Stimulated activated CD8-positive, alpha-beta memory T cell treated with anti-CD3 and anti-CD28 coated beads, Interleukin-2, amount 100 ng/mL, for 1 hour (primary cell): ENCODE data around the gene KLHL40.

Experiments
- DNase-seq, 2 donors: peaks; one replicate each; pipeline ENCODE4 v3.0.0-alpha.2; 2020; ENCODE audit warnings: low read depth in 2 of 2

Gene KLHL40

DNA sequence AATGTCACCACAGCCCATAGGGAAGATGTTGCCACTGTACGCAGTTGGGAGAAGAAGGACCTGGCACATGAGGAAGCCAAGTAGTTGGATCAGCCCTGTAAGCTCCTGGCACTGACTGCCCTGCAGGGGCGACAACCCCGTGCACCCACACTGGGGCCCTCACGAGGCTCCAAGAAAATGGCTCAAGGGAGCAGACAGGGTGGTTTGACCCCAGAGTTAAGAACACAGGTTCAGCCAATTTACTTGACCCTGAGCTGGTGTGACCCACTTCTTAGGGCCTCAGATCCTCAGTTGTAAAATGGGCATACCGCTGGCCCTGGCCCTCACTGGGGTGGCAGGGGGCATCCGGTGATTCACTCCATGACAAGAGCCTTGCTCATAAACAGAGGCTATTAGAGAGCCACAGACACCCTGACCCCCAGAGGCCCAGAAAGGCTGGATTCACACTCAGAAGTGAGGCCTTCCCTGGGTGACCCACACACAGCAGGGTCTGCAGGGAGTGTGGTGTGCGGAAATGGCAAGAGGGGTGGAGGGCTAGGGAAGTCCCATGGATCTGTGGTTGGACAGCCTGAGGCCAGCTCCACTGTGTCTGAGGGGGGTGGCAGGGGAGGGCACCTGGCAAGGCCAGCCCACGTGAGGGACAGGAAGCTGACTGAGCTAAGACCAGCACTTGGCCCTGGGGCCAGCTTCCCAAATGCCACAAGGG lies 19.0 kb downstream of the KLHL40 start:
- no peak for DNase-seq

DNA sequence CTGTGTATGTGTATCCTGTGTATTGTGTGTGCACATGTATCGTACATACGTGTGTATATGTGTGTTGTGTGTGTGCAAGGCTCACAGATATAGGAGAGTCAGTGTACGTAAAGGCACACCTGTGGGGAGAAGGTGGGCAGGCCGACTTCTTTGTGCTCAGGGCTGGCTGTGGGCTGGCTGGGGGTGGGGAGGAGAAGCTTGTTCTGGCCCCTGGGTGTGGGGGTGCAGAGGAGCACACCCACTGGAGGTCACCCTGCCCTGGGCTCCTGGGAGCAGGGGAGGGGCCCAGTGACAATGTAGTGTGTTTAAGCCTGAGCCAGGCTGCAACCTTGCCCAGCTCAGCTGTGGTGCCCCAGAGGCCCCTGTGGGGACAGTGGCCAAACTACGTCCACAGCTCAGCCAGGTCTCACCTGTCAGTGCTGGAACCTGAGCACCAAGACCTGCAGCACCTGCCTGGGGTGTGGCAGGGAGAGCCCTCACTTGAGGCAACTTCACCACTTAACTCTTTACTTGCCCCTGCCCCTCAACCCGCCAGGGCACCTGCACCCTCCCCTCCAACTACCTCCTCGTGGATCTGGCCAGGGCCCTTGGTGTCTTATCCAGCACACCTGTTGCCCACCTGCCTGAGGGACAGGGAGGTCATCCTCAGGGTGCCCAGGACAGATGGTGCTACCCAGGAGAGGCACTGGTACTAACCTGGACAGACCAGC lies 19.9 kb downstream of the KLHL40 start:
- DNase-seq, result no peak

DNA sequence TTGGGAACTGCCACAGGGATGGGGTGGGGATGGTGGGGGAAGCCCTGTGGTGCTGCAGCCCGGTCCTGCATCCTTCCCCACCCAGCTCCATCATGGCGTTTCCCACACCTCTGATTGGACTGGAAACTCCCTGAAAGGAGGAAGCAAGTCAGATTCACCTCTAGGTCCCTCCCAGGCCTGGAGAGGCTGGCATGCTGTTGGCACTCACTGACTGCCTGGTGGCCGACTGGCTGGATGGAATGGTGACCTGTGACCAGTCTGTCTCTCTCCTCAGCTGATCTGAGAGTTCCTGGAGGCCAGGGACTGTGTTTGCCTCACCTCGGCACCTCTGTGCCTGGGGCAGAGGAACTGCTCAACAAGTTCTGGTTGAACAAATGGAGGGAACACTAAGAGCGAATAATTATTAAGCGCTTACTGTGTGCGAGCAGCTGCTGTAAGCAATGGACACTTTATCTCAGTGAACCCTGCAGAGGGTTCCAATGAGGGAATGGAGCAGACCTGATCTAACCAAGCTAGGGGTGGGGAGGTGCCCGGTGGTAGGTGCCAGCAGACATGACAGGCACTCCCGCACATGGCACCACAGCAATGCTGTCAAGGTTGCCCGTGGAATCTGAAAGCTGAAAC lies 20.7 kb downstream of the KLHL40 start:
- DNase-seq, result no peak

- no peak for DNase-seq
Measured at GRCh38 chr3:42706721-42707619, 21.6 kb downstream of the KLHL40 start.

DNA sequence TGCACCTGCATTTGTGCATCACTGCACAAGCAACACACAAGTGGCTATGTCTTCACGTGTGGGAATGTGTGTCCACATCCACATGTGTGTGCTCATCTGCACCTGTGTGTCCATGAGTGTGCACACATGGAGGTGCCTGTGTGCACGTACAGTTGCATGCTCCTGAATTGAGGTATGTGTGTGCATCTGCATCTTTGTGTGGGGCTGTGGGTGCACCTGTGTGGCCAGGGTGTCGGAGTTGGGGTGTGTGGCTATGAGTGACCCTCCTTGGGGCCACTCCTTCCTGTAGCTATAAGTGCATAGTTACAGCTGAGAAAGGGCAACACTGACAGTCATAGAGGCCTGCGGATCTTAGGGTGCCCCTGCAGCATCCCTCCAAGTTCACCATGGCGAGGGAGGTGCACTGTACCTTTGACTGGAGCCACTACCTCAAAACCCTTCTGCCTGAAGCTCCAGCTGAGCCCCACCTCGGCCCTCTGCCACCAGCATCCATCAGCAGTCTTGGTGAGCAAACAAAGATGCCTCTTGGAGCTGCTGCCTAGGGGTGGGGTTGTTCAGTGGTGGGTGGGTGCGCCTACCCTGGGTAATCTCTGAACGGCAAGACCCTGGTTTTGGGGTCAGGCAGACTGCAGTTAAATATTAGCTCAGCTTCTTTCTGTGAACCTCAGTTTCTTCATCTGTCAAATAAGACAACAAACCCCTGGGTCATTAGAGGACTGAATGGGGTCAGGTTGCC lies 22.5 kb downstream of the KLHL40 start:
- DNase-seq, result no peak

DNA sequence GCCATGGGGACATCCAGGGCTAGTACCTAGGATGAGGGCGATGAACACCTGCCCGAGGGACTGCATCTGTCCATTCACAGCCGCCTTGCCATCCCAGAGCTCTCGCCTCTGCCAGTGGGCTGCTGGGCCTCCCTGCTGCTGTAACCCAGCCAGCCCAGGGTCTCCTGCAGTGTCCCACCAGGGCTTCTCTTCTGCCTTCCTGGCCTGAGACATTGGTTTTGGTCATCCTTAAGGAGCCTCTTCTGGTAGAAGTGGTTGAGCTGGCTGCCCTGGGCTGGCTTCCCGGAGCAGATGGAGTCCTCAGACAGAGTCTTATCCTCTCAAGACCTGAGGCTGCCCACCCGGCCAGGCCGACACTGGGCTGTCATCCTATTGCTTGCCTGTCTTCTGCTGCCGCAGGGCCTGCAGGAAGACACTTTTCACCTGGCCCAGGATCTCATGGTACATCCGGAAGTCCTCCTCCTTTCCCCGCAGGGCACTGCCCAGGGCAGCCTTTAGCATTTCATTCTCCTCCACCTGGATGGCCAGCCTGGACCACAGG lies 23.3 kb downstream of the KLHL40 start:
- DNase-seq, result no peak

- no peak for DNase-seq
Measured at GRCh38 chr3:42709621-42710020, 24.3 kb downstream of the KLHL40 start.

DNA sequence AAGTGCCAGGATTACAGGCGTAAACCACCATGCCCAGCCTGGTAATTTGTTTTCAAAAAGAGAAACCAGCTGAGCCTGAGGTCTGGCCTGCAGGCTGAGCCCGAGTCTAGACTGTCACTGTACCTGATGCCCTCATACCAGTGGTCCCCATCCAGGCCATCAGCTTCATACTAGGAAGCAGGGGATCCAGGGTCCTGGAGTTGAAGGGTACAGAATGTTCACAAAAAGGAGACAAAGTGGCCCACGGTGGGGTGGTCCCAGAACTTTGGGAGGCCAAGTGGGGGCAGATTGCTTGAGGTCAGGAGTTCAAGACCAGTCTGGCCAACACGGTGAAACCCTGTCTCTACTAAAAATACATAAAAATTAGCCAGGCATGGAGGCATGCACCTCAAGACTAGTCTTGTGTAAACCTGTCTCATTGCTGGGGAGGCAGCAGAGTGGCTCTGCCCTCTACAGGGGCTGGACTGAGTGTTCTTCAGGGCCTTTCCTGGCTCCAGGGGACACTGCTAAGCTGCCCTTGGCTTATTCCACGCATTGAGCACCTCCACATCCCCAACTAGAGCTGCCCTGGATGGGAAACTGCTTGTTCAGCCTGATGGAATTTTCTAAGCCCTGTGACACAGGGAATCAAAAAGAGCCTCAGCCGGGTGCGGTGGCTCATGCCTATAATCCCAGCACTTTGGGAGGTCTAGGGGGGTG lies 25.1 kb downstream of the KLHL40 start:
- DNase-seq, result no peak

- DNase-seq, result no peak
Measured at GRCh38 chr3:42711491-42712343, 26.4 kb downstream of the KLHL40 start.

- DNase-seq, result no peak
Measured at GRCh38 chr3:42712344-42712648, 27.0 kb downstream of the KLHL40 start.

GRCh38 chr3:42712688-42713372 lies 27.5 kb downstream of the KLHL40 start:
- no peak for DNase-seq

- no peak for DNase-seq
Measured at GRCh38 chr3:42713747-42714146, 28.4 kb downstream of the KLHL40 start.

GRCh38 chr3:42714171-42714852 lies 29.0 kb downstream of the KLHL40 start:
- no peak for DNase-seq

- no peak for DNase-seq
Measured at GRCh38 chr3:42717306-42717705, 32.0 kb downstream of the KLHL40 start.

GRCh38 chr3:42718338-42718737 lies 33.0 kb downstream of the KLHL40 start:
- no peak for DNase-seq

DNA sequence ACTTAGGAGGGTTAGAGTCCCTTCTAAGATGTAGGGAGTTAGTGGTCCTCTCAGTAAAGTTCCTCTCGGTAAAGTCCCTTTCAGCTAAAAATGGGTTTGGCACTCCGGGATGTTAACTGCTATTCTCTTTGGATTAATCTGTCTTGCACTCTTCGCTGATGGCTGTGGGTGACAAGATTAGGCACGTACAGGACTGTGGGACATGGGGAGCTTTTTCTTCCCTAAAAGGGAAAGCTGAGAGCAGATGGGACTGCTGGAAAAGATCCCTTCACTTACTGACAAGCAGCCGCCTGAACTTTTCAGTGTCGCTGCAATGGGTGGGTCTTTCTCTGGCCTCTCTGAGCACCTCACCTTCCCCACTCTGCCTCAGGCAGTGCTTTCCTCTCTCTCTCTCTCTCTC lies 33.7 kb downstream of the KLHL40 start:
- no peak for DNase-seq

- DNase-seq, result no peak
Measured at GRCh38 chr3:42720126-42720525, 34.8 kb downstream of the KLHL40 start.

DNA sequence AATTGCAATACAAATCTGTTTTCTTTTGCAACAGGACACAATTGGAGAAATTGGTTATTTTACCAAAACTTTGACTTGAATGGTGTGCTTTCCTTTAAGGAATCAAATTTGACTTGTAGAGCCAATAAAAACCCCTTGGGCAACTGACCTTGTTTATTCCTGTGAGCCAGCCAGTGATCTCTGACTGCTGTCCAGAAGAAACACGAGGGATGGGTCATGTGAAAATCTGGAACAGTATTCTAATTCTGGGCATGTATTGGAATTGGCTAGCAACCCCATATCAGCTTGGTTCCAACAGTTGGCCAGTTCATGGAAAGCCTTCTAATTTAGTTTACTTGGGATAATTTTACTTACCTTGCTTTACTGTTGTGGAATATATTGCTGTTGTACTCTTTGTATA lies 36.4 kb downstream of the KLHL40 start:
- no peak for DNase-seq
